Activated CD4-positive, alpha-beta T cell treated with anti-CD3 and anti-CD28 coated beads for 1 hour (primary cell): ENCODE data around the gene PPFIA2.
"Not testable (repeated sequence)": the region's sequence is repeated elsewhere in the genome, so short reads cannot be mapped to it uniquely, and the experiment has no call there.

Experiments used
- DNase-seq: peaks from one replicate; pipeline ENCODE4 v3.0.0-alpha.2; 2020

The PPFIA2 gene

GRCh38 chr12:81255456-81255855 is 503.7 kb downstream of the PPFIA2 start:
- no peak for DNase-seq

- DNase-seq: no peak
These were observed 505.8 kb downstream of the PPFIA2 start for GRCh38 chr12:81253360-81253759.

- no peak for DNase-seq
These were observed 506.9 kb downstream of the PPFIA2 start for GRCh38 chr12:81252228-81252627.

- no peak for DNase-seq
These were observed 509.2 kb downstream of the PPFIA2 start for GRCh38 chr12:81249976-81250375.

GRCh38 chr12:81245907-81246570 is 513.1 kb downstream of the PPFIA2 start:
- no peak for DNase-seq

- no peak for DNase-seq
These were observed 513.7 kb downstream of the PPFIA2 start for GRCh38 chr12:81245458-81245857.

GRCh38 chr12:81231574-81232368 is 527.4 kb downstream of the PPFIA2 start:
- no peak for DNase-seq

- no peak for DNase-seq
These were observed 529.4 kb downstream of the PPFIA2 start for GRCh38 chr12:81229759-81230158.

- DNase-seq: no peak
These were observed 534.5 kb downstream of the PPFIA2 start for GRCh38 chr12:81224626-81225025.

GRCh38 chr12:81222846-81223592 is 536.1 kb downstream of the PPFIA2 start:
- DNase-seq: no peak

- DNase-seq: no peak
These were observed 537.5 kb downstream of the PPFIA2 start for GRCh38 chr12:81221681-81222080.

GRCh38 chr12:81216739-81217138 is 542.4 kb downstream of the PPFIA2 start:
- no peak for DNase-seq

GRCh38 chr12:81212996-81213696 is 546.0 kb downstream of the PPFIA2 start:
- no peak for DNase-seq

GRCh38 chr12:81211306-81211705 is 547.8 kb downstream of the PPFIA2 start:
- DNase-seq: no peak

GRCh38 chr12:81209772-81210225 is 549.4 kb downstream of the PPFIA2 start:
- not testable (repeated sequence) for DNase-seq

- DNase-seq: no peak
These were observed 550.1 kb downstream of the PPFIA2 start for GRCh38 chr12:81209012-81209411.

- no peak for DNase-seq
These were observed 550.8 kb downstream of the PPFIA2 start for GRCh38 chr12:81208187-81208911.
